OCI-LY7 (cell line): ENCODE data around the gene BICC1. TPM values are rescaled to one million over a fixed set of nuclear protein-coding genes. Genes with fewer than 3 reads are reported as not detected.

Source experiments
- BruUV-seq: library from RNA; stranded (reverse); fragments of 400-500 nt; replicated peaks from 2 replicates; lab custom pipeline; 2021; lab: Mats Ljungman, UMichigan
- CTCF ChIA-PET: fragments of 300-600 bp; sonication (Branson Sonifier 250); formaldehyde crosslinking; loops from one replicate; lab custom pipeline; 2022; ENCODE audit warnings: antibody characterized with exemption; ENCODE audit not compliant: unreplicated experiment; lab: Charles Lee
- POLR2A ChIA-PET: fragments of 300-600 bp; sonication (Branson Sonifier 250); formaldehyde crosslinking; loops from one replicate; lab custom pipeline; 2022; ENCODE audit warnings: antibody characterized with exemption; lab: Charles Lee
- DNase-seq: peaks from one replicate; pipeline ENCODE4 v3.0.0-alpha.2; 2015; ENCODE audit warnings: low spot score
- H2AFZ ChIP-seq: fragments of 200-600 bp; sonication (generic), shearing (Covaris generic); 2 replicates; pipeline ENCODE4 v1.6.1; 2014; ENCODE audit warnings: mild to moderate bottlenecking, antibody characterized with exemption, low read length, moderate library complexity
- H3K27ac ChIP-seq: fragments of 200-600 bp; sonication (generic); 2 replicates; pipeline ENCODE4 v1.5.1; 2014; ENCODE audit warnings: mixed run types, low read depth, mild to moderate bottlenecking, moderate library complexity, low read length, inconsistent platforms; ENCODE audit not compliant: poor library complexity, severe bottlenecking
- H3K36me3 ChIP-seq: fragments of 200-600 bp; sonication (generic); 2 replicates; pipeline ENCODE4 v1.6.1; 2014; ENCODE audit warnings: mild to moderate bottlenecking, antibody characterized with exemption, low read length, moderate library complexity, mixed read lengths; ENCODE audit not compliant: insufficient read depth
- H3K4me1 ChIP-seq: fragments of 200-600 bp; sonication (generic); 2 replicates; pipeline ENCODE4 v1.5.1; 2014; ENCODE audit warnings: mild to moderate bottlenecking, low read length; ENCODE audit not compliant: insufficient read depth, poor library complexity, severe bottlenecking
- H3K4me2 ChIP-seq: fragments of 200-600 bp; sonication (generic); 2 replicates; pipeline ENCODE4 v1.6.1; 2014; ENCODE audit warnings: mild to moderate bottlenecking, low read length
- H3K4me3 ChIP-seq: fragments of 200-600 bp; sonication (generic); 2 replicates; pipeline ENCODE4 v1.5.1; 2014; ENCODE audit warnings: mild to moderate bottlenecking, low read depth, low read length; ENCODE audit not compliant: poor library complexity, severe bottlenecking
- H3K79me2 ChIP-seq: fragments of 200-600 bp; sonication (generic); 2 replicates; pipeline ENCODE4 v1.6.1; 2016; ENCODE audit warnings: low read depth, mild to moderate bottlenecking, low read length, moderate library complexity, mixed read lengths; ENCODE audit not compliant: insufficient read depth
- H3K9me2 ChIP-seq: fragments of 200-600 bp; sonication (generic); 2 replicates; pipeline ENCODE4 v1.6.1; 2016; ENCODE audit warnings: mild to moderate bottlenecking, low read length, mixed read lengths; ENCODE audit not compliant: insufficient read depth
- H3K9me3 ChIP-seq: fragments of 200-600 bp; sonication (generic); 2 replicates; pipeline ENCODE4 v1.6.1; 2014; ENCODE audit warnings: mild to moderate bottlenecking, mixed run types, low read length, mixed read lengths
- H4K20me1 ChIP-seq: fragments of 200-600 bp; sonication (generic); 2 replicates; pipeline ENCODE4 v1.6.1; 2014; ENCODE audit warnings: mild to moderate bottlenecking, antibody characterized with exemption, low read length, moderate library complexity, mixed read lengths; ENCODE audit not compliant: insufficient read depth
- CTCF ChIP-seq: fragments of 200-600 bp; sonication (generic); conservative IDR thresholded peaks from 2 replicates; pipeline ENCODE4 v1.5.1; 2014; ENCODE audit warnings: mild to moderate bottlenecking, antibody characterized with exemption, low read length, moderate library complexity, mixed read lengths
- EZH2phosphoT487 ChIP-seq: fragments of 200-600 bp; sonication (generic); IDR thresholded peaks from 2 replicates; pipeline ENCODE4 v1.6.1; 2018; ENCODE audit warnings: low read depth, borderline replicate concordance, mild to moderate bottlenecking, mixed run types, antibody characterized with exemption, low read length, moderate library complexity, mixed read lengths
- intact Hi-C: fragments of 100-400 bp; cut with micrococcal nuclease; formaldehyde crosslinking; loops from one replicate; pipeline ENCODE4 v1.10.0; 2022; ENCODE audit not compliant: unreplicated experiment
- total RNA-seq, 2 experiments: library from RNA; depleted of rRNA in 1 of 2; stranded (reverse); fragments of >200 nt in 1 of 2; shearing (Covaris generic) in 1 of 2; gene quantifications; 2 replicates each; pipeline ENCODE4 v1.2.3, GENCODE V29; 2014 to 2022

Gene BICC1
- total RNA-seq, 2 experiments from 2014 or later, result not detected

- H3K79me2 ChIP-seq, result no peaks in the 10 kb centered on the region
These were observed 306.2 kb downstream of the BICC1 start for GRCh38 chr10:58818900-58819299.

GRCh38 chr10:58820386-58820785 is 307.7 kb downstream of the BICC1 start:
- intact Hi-C loops, result no loop called here
- Histone ChIP-seq H3K27ac (no peak overlapping the region), H2AFZ (no peak overlapping the region), H3K36me3 (no peaks in the 10 kb centered on the region), H4K20me1 (no peaks in the 10 kb centered on the region), H3K9me3 (no peaks in the 10 kb centered on the region), H3K4me2 (no peak overlapping the region), H3K9me2 (no peaks in the 10 kb centered on the region), H3K4me3 (no peak overlapping the region), H3K4me1 (no peaks in the 10 kb centered on the region), H3K79me2 (no peaks in the 10 kb centered on the region)
- no TSS peak for BruUV-seq
- no peak for DNase-seq
- ChIA-PET CTCF (no interaction called here), POLR2A (interaction anchor here (0.7 kb wide), 1 partner anchor 11 kb away, joined by 3 read pairs; no protein-coding TSS in a partner anchor)
- no peak for TF ChIP-seq CTCF
- no peak for TF ChIP-seq EZH2phosphoT487

More at GRCh38 chr10:58818900-58819299, 306.2 kb downstream of the BICC1 start:
- no peak for DNase-seq
- H3K27ac ChIP-seq, result no peak overlapping the region
- H4K20me1 ChIP-seq, result no peaks in the 10 kb centered on the region
- H2AFZ ChIP-seq, result no peak overlapping the region
- H3K9me3 ChIP-seq, result no peaks in the 10 kb centered on the region
- no peaks in the 10 kb centered on the region for H3K9me2 ChIP-seq
- H3K4me3 ChIP-seq, result no peak overlapping the region
- CTCF ChIA-PET, result no interaction called here
- no peak overlapping the region for H3K4me2 ChIP-seq
- BruUV-seq, result no TSS peak
- TF ChIP-seq CTCF (no peak), EZH2phosphoT487 (no peak)
- intact Hi-C loops, result no loop called here
- no peaks in the 10 kb centered on the region for H3K36me3 ChIP-seq
- no peaks in the 10 kb centered on the region for H3K4me1 ChIP-seq
- POLR2A ChIA-PET, result no interaction called here

- Histone ChIP-seq H2AFZ (no peak overlapping the region), H3K79me2 (no peaks in the 10 kb centered on the region), H3K4me2 (no peak overlapping the region), H4K20me1 (no peaks in the 10 kb centered on the region), H3K27ac (no peak overlapping the region), H3K4me1 (no peaks in the 10 kb centered on the region), H3K4me3 (no peak overlapping the region), H3K9me3 (no peaks in the 10 kb centered on the region), H3K9me2 (no peaks in the 10 kb centered on the region), H3K36me3 (no peaks in the 10 kb centered on the region)
- no TSS peak for BruUV-seq
- POLR2A ChIA-PET, result no interaction called here
- CTCF ChIA-PET, result no interaction called here
- DNase-seq, result no peak
- intact Hi-C loops, result no loop called here
- TF ChIP-seq CTCF, result no peak
- TF ChIP-seq EZH2phosphoT487, result no peak
These were observed 308.4 kb downstream of the BICC1 start for GRCh38 chr10:58820861-58821751.
